Uterus (tissue), 4 donors: Measurements from ENCODE around the gene CAMK2D. TPM values are rescaled to one million over a fixed set of nuclear protein-coding genes. Genes with fewer than 3 reads are reported as not detected.

Source experiments
- DNase-seq, 2 donors: peaks; one replicate each; pipeline ENCODE4 v3.0.0-alpha.2; 2019 to 2020
- H3K27ac ChIP-seq, 2 donors: fragments of 200-600 bp; sonication (generic); 1 replicate in 1 of 2; 2 replicates in 1 of 2; pipeline ENCODE4 v1.5.1; 2016 to 2018
- H3K27me3 ChIP-seq, 2 donors: fragments of 200-600 bp; sonication (generic); one replicate each; pipeline ENCODE4 v1.5.1; 2018 to 2019; ENCODE audit warnings: control low read depth in 1 of 2
- H3K36me3 ChIP-seq, 2 donors: fragments of 200-600 bp; sonication (generic); one replicate each; pipeline ENCODE4 v1.5.1; 2019; ENCODE audit warnings: control low read depth in 1 of 2
- H3K4me1 ChIP-seq, 2 donors: fragments of 200-600 bp; sonication (generic); one replicate each; pipeline ENCODE4 v1.5.1; 2018 to 2019; ENCODE audit warnings: control low read depth in 1 of 2
- H3K4me3 ChIP-seq, 2 donors: fragments of 200-600 bp; sonication (generic); 1 replicate in 1 of 2; 2 replicates in 1 of 2; pipeline ENCODE4 v1.5.1; 2018 to 2019; ENCODE audit warnings: mild to moderate bottlenecking in 1 of 2
- H3K9me3 ChIP-seq, 2 donors: fragments of 200-600 bp; sonication (generic); one replicate each; pipeline ENCODE4 v1.5.1; 2019; ENCODE audit warnings: control low read depth in 1 of 2
- POLR2A ChIP-seq, 2 donors: fragments of 450-650 bp; IDR thresholded peaks; one replicate each; pipeline ENCODE4 v1.6.1; 2016; ENCODE audit warnings: antibody characterized with exemption in 2 of 2, mild to moderate bottlenecking in 1 of 2, moderate library complexity in 1 of 2
- intact Hi-C: fragments of 100-400 bp; cut with DNase I; formaldehyde crosslinking; loops from one replicate; pipeline ENCODE4 v1.15.1; 2023; ENCODE audit warnings: low total_unique reads
- total RNA-seq, 4 donors: library from RNA; depleted of rRNA in 3 of 4; stranded (reverse); fragments of >200 nt in 3 of 4; gene quantifications; one replicate each; pipeline versions ENCODE4 v1.1.0 to v1.2.4, GENCODE V29; 2014 to 2023
- TF ChIP-seq, protein P1 (sequence below), 4 experiments: fragments of 200-600 bp in 2 of 4; fragments of 450-650 bp in 2 of 4; sonication (generic) in 2 of 4; IDR thresholded peaks; one replicate each; pipeline ENCODE4 v1.5.1; 2016 to 2019; ENCODE audit warnings: antibody characterized with exemption in 4 of 4, mild to moderate bottlenecking in 2 of 4, moderate library complexity in 1 of 4
- donor health status: DM: yes; HTN: yes; CAD: no.

The CAMK2D gene
- total RNA-seq, 4 donors from 2014 or later, result 41.5 to 95.3 (median 54.3) TPM

DNA sequence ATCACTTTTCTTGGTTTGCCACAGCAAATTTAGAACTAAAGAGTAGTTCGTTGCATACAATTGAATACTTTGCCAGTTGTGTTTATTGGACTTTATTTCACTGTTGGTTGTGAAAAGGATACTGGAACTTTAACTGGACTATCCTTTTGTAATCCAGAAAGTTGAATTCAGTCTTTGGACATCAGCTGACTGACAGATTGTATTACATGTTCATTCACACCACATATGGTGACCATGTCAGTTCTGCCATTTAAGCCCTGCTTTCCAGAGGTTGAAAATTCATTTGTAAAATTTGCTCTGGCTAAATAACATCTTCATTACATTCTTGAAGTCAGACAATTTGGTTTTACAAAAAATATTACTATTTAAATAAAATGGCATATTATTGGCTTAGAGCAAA, 251.7 kb downstream of the CAMK2D start:
- Histone ChIP-seq H3K4me1 (no peaks in the 10 kb centered on the region), H3K9me3 (no peaks in the 10 kb centered on the region), H3K27ac (no peak overlapping the region), H3K4me3 (no peak overlapping the region), H3K36me3 (no peaks in the 10 kb centered on the region), H3K27me3 (no peaks in the 10 kb centered on the region)
- DNase-seq, result no peak
- no peak for TF ChIP-seq POLR2A (IDR thresholded peaks at IDR 0.05)
- TF ChIP-seq, protein P1, sequence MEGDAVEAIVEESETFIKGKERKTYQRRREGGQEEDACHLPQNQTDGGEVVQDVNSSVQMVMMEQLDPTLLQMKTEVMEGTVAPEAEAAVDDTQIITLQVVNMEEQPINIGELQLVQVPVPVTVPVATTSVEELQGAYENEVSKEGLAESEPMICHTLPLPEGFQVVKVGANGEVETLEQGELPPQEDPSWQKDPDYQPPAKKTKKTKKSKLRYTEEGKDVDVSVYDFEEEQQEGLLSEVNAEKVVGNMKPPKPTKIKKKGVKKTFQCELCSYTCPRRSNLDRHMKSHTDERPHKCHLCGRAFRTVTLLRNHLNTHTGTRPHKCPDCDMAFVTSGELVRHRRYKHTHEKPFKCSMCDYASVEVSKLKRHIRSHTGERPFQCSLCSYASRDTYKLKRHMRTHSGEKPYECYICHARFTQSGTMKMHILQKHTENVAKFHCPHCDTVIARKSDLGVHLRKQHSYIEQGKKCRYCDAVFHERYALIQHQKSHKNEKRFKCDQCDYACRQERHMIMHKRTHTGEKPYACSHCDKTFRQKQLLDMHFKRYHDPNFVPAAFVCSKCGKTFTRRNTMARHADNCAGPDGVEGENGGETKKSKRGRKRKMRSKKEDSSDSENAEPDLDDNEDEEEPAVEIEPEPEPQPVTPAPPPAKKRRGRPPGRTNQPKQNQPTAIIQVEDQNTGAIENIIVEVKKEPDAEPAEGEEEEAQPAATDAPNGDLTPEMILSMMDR (IDR thresholded peaks at IDR 0.05), result no peak
- intact Hi-C loops, result no loop called here

GRCh38 chr4:113505044-113505443, 256.5 kb downstream of the CAMK2D start:
- no peaks in the 10 kb centered on the region for H3K4me1 ChIP-seq
- H3K9me3 ChIP-seq, result no peaks in the 10 kb centered on the region
- DNase-seq, result no peak
- intact Hi-C loops, result no loop called here
- no peak for TF ChIP-seq POLR2A (IDR thresholded peaks at IDR 0.05)
- TF ChIP-seq, protein P1 (IDR thresholded peaks at IDR 0.05), result no peak
- no peaks in the 10 kb centered on the region for H3K36me3 ChIP-seq
- H3K27ac ChIP-seq, result no peak overlapping the region
- no peaks in the 10 kb centered on the region for H3K27me3 ChIP-seq
- no peak overlapping the region for H3K4me3 ChIP-seq

- H3K36me3 ChIP-seq, result no peaks in the 10 kb centered on the region
- no peak overlapping the region for H3K27ac ChIP-seq
- no peaks in the 10 kb centered on the region for H3K4me1 ChIP-seq
- no peak for TF ChIP-seq POLR2A (IDR thresholded peaks at IDR 0.05)
- TF ChIP-seq, protein P1 (IDR thresholded peaks at IDR 0.05), result no peak
- no peak for DNase-seq
- H3K27me3 ChIP-seq, result no peaks in the 10 kb centered on the region
- no peak overlapping the region for H3K4me3 ChIP-seq
- intact Hi-C loops, result no loop called here
- H3K9me3 ChIP-seq, result no peaks in the 10 kb centered on the region
Measured at GRCh38 chr4:113504422-113504821, 257.1 kb downstream of the CAMK2D start.

DNA sequence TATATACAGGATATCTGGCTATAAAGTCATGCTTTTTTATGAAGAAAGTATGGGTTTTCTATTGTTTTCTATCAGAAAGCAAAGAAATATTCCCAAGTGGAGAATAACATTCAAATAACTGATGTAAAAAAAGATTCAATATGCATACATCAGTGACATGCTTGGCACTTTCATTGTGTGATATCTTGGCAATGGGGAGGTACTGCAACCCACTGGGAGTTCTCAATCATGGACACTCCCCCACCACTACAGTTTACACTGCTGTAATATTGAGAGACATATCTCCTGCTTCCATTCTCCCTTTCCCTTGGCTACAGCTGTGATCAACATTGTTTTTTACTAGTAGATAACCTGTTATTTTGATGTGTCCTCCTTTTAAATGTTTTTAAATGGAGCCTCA, 257.8 kb downstream of the CAMK2D start:
- no peak for DNase-seq
- TF ChIP-seq, protein P1 (IDR thresholded peaks at IDR 0.05), result no peak
- no peak for TF ChIP-seq POLR2A (IDR thresholded peaks at IDR 0.05)
- Histone ChIP-seq H3K4me1 (no peaks in the 10 kb centered on the region), H3K9me3 (no peaks in the 10 kb centered on the region), H3K4me3 (no peak overlapping the region), H3K27me3 (no peaks in the 10 kb centered on the region), H3K36me3 (no peaks in the 10 kb centered on the region), H3K27ac (no peak overlapping the region)
- intact Hi-C loops, result no loop called here

DNA sequence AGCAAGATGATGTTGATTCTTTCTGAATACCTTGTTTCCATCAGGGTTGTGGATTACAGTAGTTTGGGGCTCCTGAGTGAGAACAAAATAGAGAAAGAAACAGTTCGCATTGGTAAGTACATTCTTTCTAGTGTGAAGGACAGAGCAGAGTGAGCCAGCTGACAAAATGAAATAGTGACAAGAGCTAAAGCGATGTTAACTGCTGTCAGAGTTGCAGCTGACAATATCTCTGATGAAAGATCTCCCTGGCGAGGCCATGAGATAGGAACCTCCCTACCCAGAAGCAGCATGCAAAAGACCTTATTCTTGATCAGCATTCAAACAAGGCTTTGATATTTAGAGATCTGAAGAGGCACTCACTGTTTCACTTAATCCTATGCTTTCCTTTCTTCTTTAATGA, 258.6 kb downstream of the CAMK2D start:
- intact Hi-C loops, result no loop called here
- no peak for DNase-seq
- Histone ChIP-seq H3K9me3 (no peaks in the 10 kb centered on the region), H3K27ac (no peak overlapping the region), H3K4me1 (no peaks in the 10 kb centered on the region), H3K27me3 (no peaks in the 10 kb centered on the region), H3K36me3 (no peaks in the 10 kb centered on the region), H3K4me3 (no peak overlapping the region)
- TF ChIP-seq, protein P1 (IDR thresholded peaks at IDR 0.05), result no peak
- no peak for TF ChIP-seq POLR2A (IDR thresholded peaks at IDR 0.05)
